Neural progenitor cell (in vitro differentiated cells): Measurements from ENCODE around the gene GRAMD1B.

Experiments used
- EZH2phosphoT487 ChIP-seq: fragments of 200-600 bp; sonication (generic); IDR thresholded peaks from 2 replicates; pipeline ENCODE4 v1.6.1; 2017; ENCODE audit warnings: antibody characterized with exemption
- TF ChIP-seq, protein P1 (sequence below): fragments of 200-600 bp; sonication (generic); IDR thresholded peaks from 2 replicates; pipeline ENCODE4 v1.5.1; 2017; ENCODE audit warnings: antibody characterized with exemption, mild to moderate bottlenecking

DNA sequence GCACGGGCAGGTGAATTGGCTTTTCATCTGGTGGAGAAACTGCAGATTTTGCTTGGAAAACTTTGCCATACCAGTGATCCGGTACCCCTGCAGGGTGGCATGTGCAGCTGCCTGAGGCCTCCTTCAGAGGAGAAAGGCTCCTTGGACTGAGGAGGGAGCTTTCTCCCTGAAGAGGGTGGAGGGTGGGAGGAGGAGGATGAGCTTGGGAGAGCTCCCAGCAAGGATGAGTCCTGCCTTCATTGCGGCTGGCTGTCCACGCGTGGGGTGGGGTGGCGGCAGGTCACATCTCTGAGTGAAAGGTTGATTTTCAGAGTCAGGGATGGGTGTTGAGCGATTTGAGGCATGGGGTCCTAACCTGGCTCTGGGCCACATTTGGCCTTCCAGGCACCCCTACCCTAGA lies 96.8 kb downstream of the GRAMD1B start:
- TF ChIP-seq, protein P1, sequence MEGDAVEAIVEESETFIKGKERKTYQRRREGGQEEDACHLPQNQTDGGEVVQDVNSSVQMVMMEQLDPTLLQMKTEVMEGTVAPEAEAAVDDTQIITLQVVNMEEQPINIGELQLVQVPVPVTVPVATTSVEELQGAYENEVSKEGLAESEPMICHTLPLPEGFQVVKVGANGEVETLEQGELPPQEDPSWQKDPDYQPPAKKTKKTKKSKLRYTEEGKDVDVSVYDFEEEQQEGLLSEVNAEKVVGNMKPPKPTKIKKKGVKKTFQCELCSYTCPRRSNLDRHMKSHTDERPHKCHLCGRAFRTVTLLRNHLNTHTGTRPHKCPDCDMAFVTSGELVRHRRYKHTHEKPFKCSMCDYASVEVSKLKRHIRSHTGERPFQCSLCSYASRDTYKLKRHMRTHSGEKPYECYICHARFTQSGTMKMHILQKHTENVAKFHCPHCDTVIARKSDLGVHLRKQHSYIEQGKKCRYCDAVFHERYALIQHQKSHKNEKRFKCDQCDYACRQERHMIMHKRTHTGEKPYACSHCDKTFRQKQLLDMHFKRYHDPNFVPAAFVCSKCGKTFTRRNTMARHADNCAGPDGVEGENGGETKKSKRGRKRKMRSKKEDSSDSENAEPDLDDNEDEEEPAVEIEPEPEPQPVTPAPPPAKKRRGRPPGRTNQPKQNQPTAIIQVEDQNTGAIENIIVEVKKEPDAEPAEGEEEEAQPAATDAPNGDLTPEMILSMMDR: no peak
- no peak for TF ChIP-seq EZH2phosphoT487
